GM23338 (cell line): ENCODE results near the gene ABCG8.

Source experiments
- CREB1 ChIP-seq: fragments of 250-450 bp; sonication (Bioruptor Pico); IDR thresholded peaks from 2 replicates; pipeline ENCODE4 v1.5.0; 2020; ENCODE audit warnings: low read depth, mild to moderate bottlenecking, moderate library complexity
- CTCF ChIP-seq, 2 experiments: fragments of 200-600 bp in 1 of 2; sonication (generic) in 1 of 2; conservative IDR thresholded peaks; 2 replicates each; pipeline versions ENCODE4 v1.5.1 to v1.6.1; 2016 to 2017; ENCODE audit warnings: antibody characterized with exemption in 2 of 2, low read depth in 2 of 2, mild to moderate bottlenecking in 2 of 2, moderate library complexity in 1 of 2
- EZH2 ChIP-seq: fragments of 200-600 bp; sonication (generic); IDR thresholded peaks from one replicate; pipeline ENCODE4 v1.8.0; 2017; ENCODE audit warnings: antibody characterized with exemption, mild to moderate bottlenecking, low read depth; ENCODE audit not compliant: unreplicated experiment
- EZH2phosphoT487 ChIP-seq: fragments of 200-600 bp; sonication (generic); IDR thresholded peaks from one replicate; pipeline ENCODE4 v1.8.1; 2018; ENCODE audit warnings: antibody characterized with exemption; ENCODE audit not compliant: unreplicated experiment
- JUNB ChIP-seq: IDR thresholded peaks from one replicate; pipeline ENCODE4 v1.6.1; 2016; ENCODE audit warnings: antibody characterized with exemption; ENCODE audit not compliant: unreplicated experiment
- POLR2AphosphoS5 ChIP-seq: IDR thresholded peaks from 2 replicates; pipeline ENCODE4 v1.6.1; 2016; ENCODE audit warnings: antibody characterized with exemption, low read depth
- REST ChIP-seq: IDR thresholded peaks from one replicate; pipeline ENCODE4 v1.6.1; 2018; ENCODE audit warnings: antibody characterized with exemption; ENCODE audit not compliant: unreplicated experiment
- STAT1 ChIP-seq: IDR thresholded peaks from one replicate; pipeline ENCODE4 v1.6.1; 2016; ENCODE audit warnings: antibody characterized with exemption; ENCODE audit not compliant: unreplicated experiment
- ZNF114 ChIP-seq: fragments of 250-450 bp; sonication (Bioruptor Pico); IDR thresholded peaks from 2 replicates; pipeline ENCODE4 v1.5.0; 2020; ENCODE audit warnings: mild to moderate bottlenecking, moderate library complexity
- ZNF331 ChIP-seq: fragments of 250-450 bp; sonication (Bioruptor Pico); IDR thresholded peaks from 2 replicates; pipeline ENCODE4 v1.5.0; 2020; ENCODE audit warnings: low read depth, mild to moderate bottlenecking, moderate library complexity

DNA sequence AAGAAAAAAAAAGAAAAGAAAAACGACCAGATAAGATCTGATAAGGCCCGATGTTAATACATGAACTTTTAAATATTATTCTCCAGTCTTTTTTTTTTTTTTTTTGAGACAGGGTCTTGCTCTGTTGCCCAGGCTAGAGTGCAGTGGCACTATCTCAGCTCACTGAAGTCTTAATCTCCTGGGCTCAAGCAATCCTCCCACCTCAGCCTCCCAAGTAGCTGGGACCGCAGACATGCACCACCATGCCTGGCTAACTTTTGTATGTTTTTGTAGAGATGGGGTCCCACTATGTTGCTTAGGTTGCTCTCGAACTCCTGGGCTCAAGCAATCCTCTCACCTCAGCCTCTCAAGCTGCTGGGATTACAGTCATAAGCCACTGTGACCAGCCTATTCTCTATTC, 1.7 kb upstream of the ABCG8 start:
- TF ChIP-seq CTCF (conservative IDR thresholded peaks at IDR 0.05; ENCODE audit: low read depth in 2 of 2) (no peak), EZH2 (no peak), CREB1 (CRISPR knock-in tag) (no peak), ZNF114 (no peak), REST (no peak), STAT1 (no peak), POLR2AphosphoS5 (no peak), JUNB (no peak), EZH2phosphoT487 (no peak), ZNF331 (no peak)
